ENCODE measurements around the gene MID2.

GRCh38 chrX:107777536-107777832 lies 48.2 kb upstream of the MID2 start, which contains the start of gene NCBP2L:
- TF ChIP-seq POLR2A (IDR thresholded peaks at IDR 0.05; ENCODE audit: low read length), result no peak
- no peak for TF ChIP-seq GATA1 (IDR thresholded peaks at IDR 0.05; ENCODE audit: low read depth, low read length)

All from erythroblast (primary cell).